Esophagus squamous epithelium (tissue), 4 donors: ENCODE results near the gene THSD7B.

Source experiments
- POLR2A ChIP-seq, 4 donors: fragments of 450-650 bp; IDR thresholded peaks; one replicate each; pipeline ENCODE4 v1.6.1; 2017; ENCODE audit warnings: antibody characterized with exemption in 4 of 4, mild to moderate bottlenecking in 4 of 4, moderate library complexity in 3 of 4
- TF ChIP-seq, protein P1 (sequence below), 6 experiments: fragments of 450-650 bp in 4 of 6; fragments of 200-600 bp in 2 of 6; sonication (generic) in 2 of 6; IDR thresholded peaks; one replicate each; pipeline ENCODE4 v1.5.1; 2016 to 2019; ENCODE audit warnings: antibody characterized with exemption in 6 of 6, mild to moderate bottlenecking in 4 of 6, moderate library complexity in 4 of 6

DNA sequence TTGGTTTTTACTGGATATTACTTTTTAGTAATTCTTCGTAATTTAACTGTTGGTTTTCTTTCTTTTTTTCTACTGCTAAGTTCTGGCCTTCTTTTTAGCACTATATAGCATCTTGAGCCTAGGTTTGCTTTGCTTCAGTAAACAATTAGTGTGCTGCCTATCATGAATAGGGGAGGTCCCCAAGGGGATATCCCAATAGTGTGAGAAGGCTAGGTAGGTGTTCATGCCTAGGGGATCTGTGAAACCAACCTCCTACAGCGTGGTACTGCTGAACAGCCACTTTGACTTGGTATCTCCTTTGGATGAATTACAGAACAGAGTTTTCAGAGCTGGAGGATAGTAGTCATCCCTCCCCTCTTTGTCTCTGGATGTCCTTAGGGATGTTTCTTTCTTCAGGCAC is 888.7 kb downstream of the THSD7B start:
- TF ChIP-seq, protein P1, sequence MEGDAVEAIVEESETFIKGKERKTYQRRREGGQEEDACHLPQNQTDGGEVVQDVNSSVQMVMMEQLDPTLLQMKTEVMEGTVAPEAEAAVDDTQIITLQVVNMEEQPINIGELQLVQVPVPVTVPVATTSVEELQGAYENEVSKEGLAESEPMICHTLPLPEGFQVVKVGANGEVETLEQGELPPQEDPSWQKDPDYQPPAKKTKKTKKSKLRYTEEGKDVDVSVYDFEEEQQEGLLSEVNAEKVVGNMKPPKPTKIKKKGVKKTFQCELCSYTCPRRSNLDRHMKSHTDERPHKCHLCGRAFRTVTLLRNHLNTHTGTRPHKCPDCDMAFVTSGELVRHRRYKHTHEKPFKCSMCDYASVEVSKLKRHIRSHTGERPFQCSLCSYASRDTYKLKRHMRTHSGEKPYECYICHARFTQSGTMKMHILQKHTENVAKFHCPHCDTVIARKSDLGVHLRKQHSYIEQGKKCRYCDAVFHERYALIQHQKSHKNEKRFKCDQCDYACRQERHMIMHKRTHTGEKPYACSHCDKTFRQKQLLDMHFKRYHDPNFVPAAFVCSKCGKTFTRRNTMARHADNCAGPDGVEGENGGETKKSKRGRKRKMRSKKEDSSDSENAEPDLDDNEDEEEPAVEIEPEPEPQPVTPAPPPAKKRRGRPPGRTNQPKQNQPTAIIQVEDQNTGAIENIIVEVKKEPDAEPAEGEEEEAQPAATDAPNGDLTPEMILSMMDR (IDR thresholded peaks at IDR 0.05): no peak
- TF ChIP-seq POLR2A (IDR thresholded peaks at IDR 0.05): no peak
